Measurements from ENCODE around the gene LRP5. TPM values are rescaled to one million over a fixed set of nuclear protein-coding genes. Genes with fewer than 3 reads are reported as not detected.
"Not testable (repeated sequence)": the region's sequence is repeated elsewhere in the genome, so short reads cannot be mapped to it uniquely, and the experiment has no call there.

Gene LRP5
- total RNA-seq, 1 experiment from 2014 or later = 15.4 TPM

DNA sequence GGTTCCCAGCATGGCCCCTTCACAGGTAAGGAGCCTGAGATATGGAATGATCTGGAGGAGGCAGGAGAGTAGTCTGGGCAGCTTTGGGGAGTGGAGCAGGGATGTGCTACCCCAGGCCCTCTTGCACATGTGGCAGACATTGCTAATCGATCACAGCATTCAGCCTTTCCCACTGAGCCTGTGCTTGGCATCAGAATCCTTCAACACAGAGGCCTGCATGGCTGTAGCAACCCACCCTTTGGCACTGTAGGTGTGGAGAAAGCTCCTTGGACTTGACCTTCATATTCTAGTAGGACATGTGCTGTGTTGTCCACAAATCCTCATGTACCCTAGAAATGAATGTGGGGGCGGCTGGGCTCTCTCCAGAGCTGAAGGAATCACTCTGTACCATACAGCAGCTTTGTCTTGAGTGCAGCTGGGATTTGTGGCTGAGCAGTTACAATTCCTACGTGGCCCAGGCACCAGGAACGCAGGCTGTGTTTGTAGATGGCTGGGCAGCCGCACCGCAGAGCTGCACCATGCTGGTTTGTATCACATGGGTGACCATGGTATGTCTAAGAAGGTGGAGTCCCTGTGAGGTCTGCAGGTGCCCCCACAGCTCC, 126.4 kb downstream of the LRP5 start:
- in situ Hi-C loops (cut with HindIII; ENCODE audit: low pct_unique_long_range_greater_than_20kb, low sequenced_read_pairs) = no loop called here
- no peak for DNase-seq (ENCODE audit: low read depth)

GRCh38 chr11:68439355-68440065, 127.1 kb downstream of the LRP5 start:
- DNase-seq (ENCODE audit: low read depth) = no peak
- in situ Hi-C loops (cut with HindIII; ENCODE audit: low pct_unique_long_range_greater_than_20kb, low sequenced_read_pairs) = no loop called here

- in situ Hi-C loops (cut with HindIII; ENCODE audit: low pct_unique_long_range_greater_than_20kb, low sequenced_read_pairs) = no loop called here
- DNase-seq (ENCODE audit: low read depth) = no peak
These were observed 127.8 kb downstream of the LRP5 start for GRCh38 chr11:68440224-68440623.

- in situ Hi-C loops (cut with HindIII; ENCODE audit: low pct_unique_long_range_greater_than_20kb, low sequenced_read_pairs) = no loop called here
These were observed 129.3 kb downstream of the LRP5 start for GRCh38 chr11:68441466-68442230.

DNA sequence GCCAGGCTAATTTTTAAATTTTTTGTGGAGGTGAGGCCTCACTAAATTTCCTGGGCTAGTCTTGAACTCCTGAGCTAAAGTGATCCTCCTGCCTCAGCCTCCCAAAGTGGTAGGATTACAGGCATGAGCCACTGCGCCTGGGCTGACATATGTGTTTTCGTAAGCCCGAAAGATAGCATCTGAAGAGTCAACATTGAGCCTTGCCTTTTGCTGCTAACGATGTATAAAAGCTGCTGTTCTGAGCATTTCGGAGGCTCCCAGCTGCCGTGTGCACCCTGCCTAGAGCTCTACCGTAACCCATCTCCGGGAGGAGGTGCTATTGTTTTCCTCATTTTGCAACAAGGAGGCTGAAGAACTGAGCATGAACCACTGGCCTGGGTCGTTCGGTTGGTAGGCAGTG, 130.0 kb downstream of the LRP5 start:
- no peak for DNase-seq (ENCODE audit: low read depth)
- in situ Hi-C loops (cut with HindIII; ENCODE audit: low pct_unique_long_range_greater_than_20kb, low sequenced_read_pairs) = no loop called here

More at GRCh38 chr11:68441466-68442230, 129.3 kb downstream of the LRP5 start:
- no peak for DNase-seq (ENCODE audit: low read depth)

- DNase-seq (ENCODE audit: low read depth) = no peak
- in situ Hi-C loops (cut with HindIII; ENCODE audit: low pct_unique_long_range_greater_than_20kb, low sequenced_read_pairs) = no loop called here
These were observed 132.2 kb downstream of the LRP5 start for GRCh38 chr11:68444566-68444965.

DNA sequence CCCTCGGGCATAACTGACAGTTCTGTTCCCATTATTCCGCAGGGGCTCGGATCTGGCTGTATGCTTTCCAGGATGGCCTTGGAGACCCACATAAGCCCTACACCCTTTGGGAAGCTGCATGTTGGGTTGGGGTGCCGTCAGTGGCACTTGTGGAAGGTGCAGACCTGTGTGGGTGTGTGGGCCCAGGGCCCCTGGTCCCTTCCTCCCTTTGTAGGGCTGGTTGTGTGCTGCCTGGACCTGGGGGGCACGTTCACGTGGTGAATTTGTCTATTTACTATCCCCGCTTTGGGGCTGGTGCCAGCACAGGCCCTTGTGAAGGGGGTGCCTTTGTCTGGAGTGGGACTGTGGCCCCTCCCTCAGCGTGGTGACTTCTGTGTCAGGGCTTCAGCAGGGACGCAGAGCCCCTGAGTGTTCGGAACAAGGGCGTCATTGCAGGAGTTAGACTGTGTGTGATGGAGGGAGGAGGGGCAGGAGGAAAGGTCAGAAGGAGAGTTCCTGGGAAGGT, 133.2 kb downstream of the LRP5 start:
- in situ Hi-C loops (cut with HindIII; ENCODE audit: low pct_unique_long_range_greater_than_20kb, low sequenced_read_pairs) = no loop called here
- no peak for DNase-seq (ENCODE audit: low read depth)

DNA sequence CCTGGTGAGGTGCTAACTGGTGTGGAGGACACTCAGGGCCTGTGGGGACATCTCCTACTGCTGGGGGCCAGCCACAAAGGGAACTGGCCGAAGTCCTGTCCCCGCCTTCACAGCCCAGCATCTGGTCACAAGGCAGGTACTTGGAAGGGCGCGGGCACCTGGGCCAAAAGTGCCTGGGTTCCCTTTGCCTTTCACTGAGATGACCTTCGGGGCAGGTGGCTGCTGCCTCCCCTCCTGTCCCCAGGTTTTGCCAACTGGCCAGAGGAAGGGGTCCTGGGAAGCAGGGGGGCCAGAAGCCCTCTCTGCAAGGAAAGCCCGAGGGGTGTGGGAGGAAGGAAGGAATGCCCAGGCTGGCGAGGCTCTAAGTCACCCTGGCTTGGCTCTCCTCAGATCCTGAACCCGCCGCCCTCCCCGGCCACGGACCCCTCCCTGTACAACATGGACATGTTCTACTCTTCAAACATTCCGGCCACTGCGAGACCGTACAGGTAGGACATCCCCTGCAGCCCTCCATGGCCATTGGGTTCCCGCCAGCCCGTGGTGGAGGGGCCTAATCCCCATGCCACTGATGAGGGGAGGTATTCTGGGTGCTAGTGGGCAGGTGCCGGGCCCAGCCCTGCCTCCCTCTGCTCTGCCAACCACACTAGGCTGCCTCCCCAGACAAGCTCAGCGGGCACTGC, 133.8 kb downstream of the LRP5 start:
- in situ Hi-C loops (cut with HindIII; ENCODE audit: low pct_unique_long_range_greater_than_20kb, low sequenced_read_pairs) = no loop called here

GRCh38 chr11:68447015-68447801, 134.8 kb downstream of the LRP5 start:
- peak; percentile 27 for DNase-seq (ENCODE audit: low read depth)
- in situ Hi-C loops (cut with HindIII; ENCODE audit: low pct_unique_long_range_greater_than_20kb, low sequenced_read_pairs) = no loop called here

More for the DNA sequence above, 133.8 kb downstream of the LRP5 start:
- no peak for DNase-seq (ENCODE audit: low read depth)

GRCh38 chr11:68447914-68448313, 135.5 kb downstream of the LRP5 start:
- in situ Hi-C loops (cut with HindIII; ENCODE audit: low pct_unique_long_range_greater_than_20kb, low sequenced_read_pairs); DNase-seq (ENCODE audit: low read depth): not testable (repeated sequence)

GRCh38 chr11:68448604-68449011, 136.2 kb downstream of the LRP5 start:
- in situ Hi-C loops (cut with HindIII; ENCODE audit: low pct_unique_long_range_greater_than_20kb, low sequenced_read_pairs) = no loop called here
- DNase-seq (ENCODE audit: low read depth) = no peak

GRCh38 chr11:68449951-68450350, 137.6 kb downstream of the LRP5 start:
- DNase-seq (ENCODE audit: low read depth) = no peak
- in situ Hi-C loops (cut with HindIII; ENCODE audit: low pct_unique_long_range_greater_than_20kb, low sequenced_read_pairs) = no loop called here

DNA sequence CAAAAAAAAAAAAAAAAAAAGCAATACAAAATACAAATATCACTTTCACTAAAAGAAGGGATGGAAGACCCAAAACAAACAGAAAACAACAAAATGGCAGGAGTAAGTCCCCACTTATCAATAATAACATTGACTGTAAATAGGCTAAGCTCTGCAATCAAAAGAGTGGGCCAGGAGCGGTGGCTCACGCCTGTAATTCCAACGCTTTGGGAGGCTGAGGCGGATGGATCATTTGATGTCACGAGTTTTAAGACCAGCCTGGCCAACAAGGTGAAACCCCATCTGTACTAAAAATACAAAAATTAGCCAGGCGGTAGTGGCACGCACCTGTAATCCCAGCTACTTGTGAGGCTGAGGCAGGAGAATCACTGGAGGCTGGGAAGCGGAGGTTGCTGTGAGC, 138.3 kb downstream of the LRP5 start:
- in situ Hi-C loops (cut with HindIII; ENCODE audit: low pct_unique_long_range_greater_than_20kb, low sequenced_read_pairs) = no loop called here
- DNase-seq (ENCODE audit: low read depth) = no peak

DNA sequence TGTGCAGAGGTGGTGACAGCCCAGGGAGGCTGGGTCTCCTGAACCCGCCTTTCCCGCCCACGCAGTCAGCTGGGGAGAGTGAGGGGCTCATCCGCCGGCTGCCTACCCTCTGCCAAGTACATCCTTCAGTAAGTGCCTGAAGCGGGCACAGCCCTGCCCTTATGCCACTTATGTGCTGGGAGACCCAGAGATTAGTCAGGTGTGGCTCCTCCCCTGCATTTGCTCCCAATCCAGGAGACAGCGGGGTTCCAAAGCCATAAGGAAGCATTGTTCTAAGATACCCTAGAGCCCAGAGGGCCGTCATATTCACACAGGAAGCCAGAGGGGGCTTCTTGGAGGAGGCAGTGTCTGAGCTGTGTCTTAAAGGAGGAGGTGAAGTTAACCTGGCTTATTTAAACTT, 142.4 kb downstream of the LRP5 start:
- in situ Hi-C loops (cut with HindIII; ENCODE audit: low pct_unique_long_range_greater_than_20kb, low sequenced_read_pairs) = no loop called here
- no peak for DNase-seq (ENCODE audit: low read depth)

DNA sequence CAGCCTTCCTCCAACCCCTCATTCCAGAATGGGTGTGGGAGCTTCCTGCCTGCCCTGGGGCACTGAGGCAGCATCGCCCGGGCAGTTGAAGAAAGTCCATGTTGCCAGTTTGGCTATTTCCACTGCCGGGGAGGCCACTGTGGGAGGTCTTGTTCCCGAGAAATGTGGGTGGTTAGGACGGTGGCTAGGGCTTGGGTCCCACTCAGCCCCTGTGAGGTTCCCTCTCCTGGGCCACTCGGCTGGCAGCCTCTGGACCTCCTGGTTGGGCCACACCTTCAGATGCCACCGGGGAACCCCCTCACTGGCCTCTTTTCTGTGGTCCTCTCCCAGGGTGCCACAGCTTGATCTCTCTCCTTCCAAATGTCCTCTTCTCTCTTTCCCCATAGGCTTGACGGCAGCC, 143.1 kb downstream of the LRP5 start:
- in situ Hi-C loops (cut with HindIII; ENCODE audit: low pct_unique_long_range_greater_than_20kb, low sequenced_read_pairs) = no loop called here

DNA sequence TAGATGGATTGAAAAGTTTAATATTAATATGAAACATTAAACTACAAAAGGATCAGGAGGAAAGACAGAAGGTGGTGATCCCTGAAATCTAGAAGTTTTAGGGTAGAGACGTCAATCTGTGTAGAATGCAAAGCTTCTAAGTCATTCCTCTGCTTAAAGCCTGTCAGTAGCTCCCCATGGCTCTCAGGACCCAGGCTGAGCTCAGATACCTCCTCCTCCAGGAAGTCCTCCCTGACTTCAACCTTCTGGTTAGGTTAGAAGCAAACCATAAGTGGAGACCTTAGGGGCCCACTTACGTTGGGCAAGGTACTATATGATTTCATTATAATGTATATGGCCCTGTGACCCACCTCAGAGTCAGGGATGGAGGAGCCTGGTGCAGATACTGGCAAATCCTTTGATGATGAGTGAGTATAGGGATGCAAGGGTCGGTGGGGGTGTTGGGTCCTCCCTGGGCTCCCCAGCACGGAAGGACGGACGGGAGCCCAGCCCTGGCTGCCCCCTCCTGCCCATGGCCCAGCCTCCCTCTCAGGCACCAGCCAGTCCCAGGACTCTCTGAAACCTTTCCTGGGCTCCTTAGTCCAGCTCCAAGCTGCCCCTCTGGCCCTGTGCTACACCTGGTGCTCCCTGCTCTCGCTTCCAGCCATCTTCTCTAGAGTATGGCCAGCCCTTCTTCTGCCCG, 145.0 kb downstream of the LRP5 start:
- DNase-seq (ENCODE audit: low read depth) = no peak
- in situ Hi-C loops (cut with HindIII; ENCODE audit: low pct_unique_long_range_greater_than_20kb, low sequenced_read_pairs) = no loop called here

More for the DNA sequence above, 143.1 kb downstream of the LRP5 start:
- no peak for DNase-seq (ENCODE audit: low read depth)

DNA sequence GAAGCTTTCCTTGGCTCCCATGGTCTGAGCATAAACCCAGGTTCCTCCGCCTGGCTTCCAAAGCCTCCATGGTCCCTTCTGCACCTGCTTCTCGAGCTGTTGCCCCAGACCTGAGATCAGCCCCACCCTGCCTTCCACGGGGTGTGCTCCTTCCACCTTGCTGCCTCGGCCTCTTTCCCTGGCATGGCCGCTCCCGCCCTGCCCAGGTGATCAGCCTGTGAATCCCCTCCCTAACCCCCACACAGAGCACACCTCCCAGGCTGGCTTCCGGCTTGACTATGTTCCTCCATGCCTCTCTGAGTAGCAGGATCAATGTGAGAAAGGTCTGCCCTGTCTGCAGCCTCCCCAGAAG, 145.5 kb downstream of the LRP5 start:
- DNase-seq (ENCODE audit: low read depth) = no peak
- in situ Hi-C loops (cut with HindIII; ENCODE audit: low pct_unique_long_range_greater_than_20kb, low sequenced_read_pairs) = no loop called here

All from Caki2 (cell line).